Measurements from ENCODE around the gene PTPRN. TPM values are rescaled to one million over a fixed set of nuclear protein-coding genes. Genes with fewer than 3 reads are reported as not detected.
A peak's percentile ranks its signal among the peaks of the same experiment; 100 is the strongest.

Gene PTPRN
- total RNA-seq, 1 donor from 2014 or later: 0.38 TPM

GRCh38 chr2:219244789-219245147, 64.4 kb downstream of the PTPRN start:
- Mint-ChIP-seq H3K27me3 (ENCODE audit: low read depth) (peaks cover 1% of the 10 kb centered on the region), H3K4me3 (peak overlapping the region; percentile 91), H3K4me1 (peaks cover 23% of the 10 kb centered on the region)

GRCh38 chr2:219243291-219243761, 65.9 kb downstream of the PTPRN start:
- peaks cover 11% of the 10 kb centered on the region for H3K4me1 Mint-ChIP-seq
- no peak for DNase-seq (ENCODE audit: low spot score in 2 of 2, unreplicated experiment in 2 of 2)
- TF ChIP-seq CTCF (IDR thresholded peaks at IDR 0.05; ENCODE audit: unreplicated experiment): no peak
- H3K36me3 Mint-ChIP-seq: no peaks in the 10 kb centered on the region
- H3K4me3 Mint-ChIP-seq: peak overlapping the region; percentile 52
- no peaks in the 10 kb centered on the region for H3K9me3 Mint-ChIP-seq
- no peak overlapping the region for H3K27ac Mint-ChIP-seq
- no peaks in the 10 kb centered on the region for H3K27me3 Mint-ChIP-seq (ENCODE audit: low read depth)

More at GRCh38 chr2:219244789-219245147, 64.4 kb downstream of the PTPRN start:
- no peaks in the 10 kb centered on the region for H3K36me3 Mint-ChIP-seq
- no peak for DNase-seq (ENCODE audit: low spot score in 2 of 2, unreplicated experiment in 2 of 2)
- no peak for TF ChIP-seq CTCF (IDR thresholded peaks at IDR 0.05; ENCODE audit: unreplicated experiment)
- H3K9me3 Mint-ChIP-seq: no peaks in the 10 kb centered on the region
- H3K27ac Mint-ChIP-seq: peak overlapping the region; percentile 97

Small RNA genes within 50 kb of the gene (microRNA-seq; reads per million reads assigned to microRNA genes)
- gene MIR153-1: not detected

Other genes with a start within 250 kb of the PTPRN start
- gene IHH, start 248.5 kb downstream of the PTPRN start, total RNA-seq: 0.18 to 0.62 TPM (median 0.38 TPM) in 3 replicates
- 11.0 to 11.7 TPM (median 11.5 TPM) in 3 replicates for gene NHEJ1, start 148.6 kb downstream of the PTPRN start, total RNA-seq
- 1.6 to 2.6 TPM (median 1.7 TPM) in 3 replicates for gene SLC23A3, start 139.4 kb downstream of the PTPRN start, total RNA-seq
- gene CNPPD1, start 132.5 kb downstream of the PTPRN start, total RNA-seq: 24.4 to 28.2 TPM (median 27.5 TPM) in 3 replicates
- gene RETREG2, start 131.1 kb downstream of the PTPRN start, total RNA-seq: 70.0 to 75.2 TPM (median 74.2 TPM) in 3 replicates
- 27.4 to 29.2 TPM (median 27.8 TPM) in 3 replicates for gene ZFAND2B, start 102.6 kb downstream of the PTPRN start, total RNA-seq
- gene ABCB6, start 90.4 kb downstream of the PTPRN start, total RNA-seq: 24.6 to 29.4 TPM (median 28.1 TPM) in 3 replicates
- 39.3 to 40.8 TPM (median 40.6 TPM) in 3 replicates for gene ATG9A, start 79.8 kb downstream of the PTPRN start, total RNA-seq
- 58.3 to 65.3 TPM (median 59.6 TPM) in 3 replicates for gene ANKZF1, start 79.6 kb downstream of the PTPRN start, total RNA-seq
- 9.6 to 11.6 TPM (median 9.9 TPM) in 3 replicates for gene GLB1L, start 64.0 kb downstream of the PTPRN start, total RNA-seq
- 28.0 to 31.2 TPM (median 29.0 TPM) in 3 replicates for gene STK16, start 63.9 kb downstream of the PTPRN start, total RNA-seq
- gene TUBA4B, start 56.2 kb downstream of the PTPRN start, total RNA-seq: not detected in 3 replicates
- 0.47 to 1.1 TPM (median 0.63 TPM) in 3 replicates for gene TUBA4A, start 55.5 kb downstream of the PTPRN start, total RNA-seq
- gene DNAJB2, start 30.0 kb downstream of the PTPRN start, total RNA-seq: 39.7 to 47.8 TPM (median 43.4 TPM) in 3 replicates
- gene RESP18, start 23.3 kb upstream of the PTPRN start, total RNA-seq: not detected in 3 replicates
- 73.2 to 85.1 TPM (median 77.1 TPM) in 3 replicates for gene DNPEP, start 78.5 kb upstream of the PTPRN start, total RNA-seq
- 33.0 to 38.5 TPM (median 37.0 TPM) in 3 replicates for gene DES, start 109.0 kb upstream of the PTPRN start, total RNA-seq
- gene SPEG, start 125.4 kb upstream of the PTPRN start, total RNA-seq: 95.4 to 97.7 TPM (median 97.7 TPM) in 3 replicates
- 34.5 to 37.3 TPM (median 36.0 TPM) in 3 replicates for gene GMPPA, start 189.5 kb upstream of the PTPRN start, total RNA-seq
- gene ASIC4, start 205.1 kb upstream of the PTPRN start, total RNA-seq: 0.98 to 1.4 TPM (median 1.1 TPM) in 3 replicates
- gene CHPF, start 234.4 kb upstream of the PTPRN start, total RNA-seq: 78.1 to 81.0 TPM (median 78.5 TPM) in 3 replicates
- 3.6 to 4.0 TPM (median 3.7 TPM) in 3 replicates for gene TMEM198, start 234.6 kb upstream of the PTPRN start, total RNA-seq